Measurements from ENCODE around the gene COG8.

Gene COG8

DNA sequence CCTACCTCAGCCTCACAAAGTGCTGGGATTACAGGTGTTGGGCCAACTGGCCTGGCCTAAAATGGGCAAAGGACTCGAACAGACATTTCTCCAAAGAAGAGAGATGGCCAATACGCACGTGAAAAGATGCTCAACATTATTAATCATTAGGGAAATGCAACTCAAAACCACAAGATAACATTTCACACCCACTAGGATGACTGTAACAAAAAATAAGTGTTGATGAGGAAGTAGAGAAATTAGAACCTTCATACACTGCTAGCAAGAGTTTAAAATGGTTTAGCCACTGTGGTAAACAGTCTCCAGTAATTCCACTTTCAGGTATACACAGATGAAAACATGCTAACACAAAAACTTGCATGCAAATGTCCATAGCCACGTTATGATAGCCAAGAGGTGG is 6.6 kb upstream of the COG8 start:
- DNase-seq, result no peak

DNA sequence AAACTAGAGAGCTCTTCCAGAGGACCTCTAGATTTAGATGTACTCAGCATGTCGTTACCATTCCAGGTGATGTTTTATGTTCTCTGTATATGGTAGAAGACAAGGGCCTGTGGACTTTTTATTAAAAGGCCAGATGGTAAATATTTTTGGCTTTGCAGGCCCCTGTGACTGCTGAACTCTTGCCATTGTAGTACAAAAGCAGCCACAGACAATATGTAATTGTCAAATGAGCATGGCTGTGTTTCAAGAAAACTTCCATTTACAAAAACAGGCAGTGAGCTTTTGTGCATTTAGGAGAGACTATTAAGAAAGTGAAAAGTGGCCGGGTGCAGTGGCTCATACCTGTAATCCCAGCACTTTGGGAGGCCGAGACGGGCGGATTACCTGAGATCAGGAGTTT is 4.8 kb upstream of the COG8 start:
- DNase-seq, result no peak

GRCh38 chr16:69340095-69340644 is 806 bp upstream of the COG8 start:
- no peak for DNase-seq

DNA sequence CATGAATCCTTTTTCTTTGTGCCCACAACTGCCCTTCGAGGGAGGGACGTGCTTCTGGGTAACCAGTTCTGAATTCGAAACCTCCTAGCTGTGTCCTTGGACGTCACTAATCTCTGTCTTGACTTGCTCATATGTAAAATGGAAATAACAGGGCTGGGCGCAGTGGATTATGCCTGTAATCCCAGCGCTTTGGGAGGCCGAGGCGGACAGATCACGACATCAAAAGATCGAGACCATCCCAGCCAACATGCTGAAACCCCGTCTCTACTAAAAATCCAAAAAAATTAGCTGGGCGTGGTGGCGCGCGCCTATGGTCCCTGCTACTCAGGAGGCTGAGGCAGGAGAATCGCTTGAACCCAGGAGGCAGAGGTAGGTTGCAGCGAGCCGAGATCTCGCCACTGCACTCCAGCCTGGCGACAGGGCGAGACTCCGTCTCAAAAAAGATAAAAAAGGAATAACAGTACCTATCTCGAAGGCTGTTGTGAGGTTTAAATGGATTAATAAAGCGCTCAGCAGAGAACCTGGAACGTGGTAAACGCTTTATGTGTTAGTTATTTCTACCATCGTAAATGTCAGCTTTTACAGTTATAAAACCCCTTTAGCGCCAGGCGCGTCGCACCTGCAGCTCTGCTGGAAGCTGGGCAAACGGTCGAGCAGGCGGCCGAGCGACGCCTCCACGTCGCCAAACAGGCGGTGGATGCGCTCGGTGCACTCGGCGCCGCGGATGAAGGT is 641 bp downstream of the COG8 start:
- no peak for DNase-seq

- no peak for DNase-seq
Measured at GRCh38 chr16:69334696-69335095, 4.7 kb downstream of the COG8 start.

- peak; percentile 56 for DNase-seq
Measured at GRCh38 chr16:69330286-69331109, 8.9 kb downstream of the COG8 start, which contains the start of gene PDF. TSS of gene PDF (minus strand) at chr16:69330588. CDS start at chr16:69330570, 18 bp downstream.

- no peak for DNase-seq
Measured at GRCh38 chr16:69329369-69330285, 9.7 kb downstream of the COG8 start.

GRCh38 chr16:69328854-69329316 is 10.5 kb downstream of the COG8 start:
- no peak for DNase-seq

DNA sequence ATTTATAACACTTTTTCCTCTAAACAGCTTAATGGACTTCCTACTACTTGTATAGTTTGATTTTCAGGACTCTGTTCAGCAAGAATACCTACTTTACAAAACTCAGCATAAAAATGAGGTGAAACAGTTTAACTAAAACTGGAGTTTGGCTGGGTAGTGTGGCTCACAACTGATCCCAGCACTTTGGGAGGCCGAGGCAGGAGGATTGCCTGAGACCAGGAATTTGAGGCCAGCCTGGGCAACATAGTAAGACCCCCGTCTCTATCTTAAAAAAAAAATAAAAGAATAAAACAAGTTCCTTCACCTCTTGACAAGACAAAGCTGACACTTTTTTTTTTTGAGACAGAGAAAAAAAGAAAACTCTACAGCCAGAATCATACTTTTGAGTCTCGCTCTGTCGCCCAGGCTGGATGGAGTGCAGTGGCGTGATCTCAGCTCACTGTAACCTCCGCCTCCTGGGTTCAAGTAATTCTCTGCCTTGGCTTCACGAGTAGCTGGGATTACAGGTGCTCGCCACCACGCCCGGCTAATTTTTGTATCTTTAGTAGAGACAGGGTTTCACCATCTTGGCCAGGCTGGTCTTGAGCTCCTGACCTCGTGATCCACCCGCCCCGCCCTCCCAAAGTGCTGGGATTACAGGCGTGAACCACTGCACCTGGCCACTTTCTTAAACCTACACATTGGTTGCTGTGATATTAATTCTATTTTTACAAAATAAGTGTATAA is 11.6 kb downstream of the COG8 start:
- DNase-seq, result no peak

GRCh38 chr16:69326172-69326873 is 13.0 kb downstream of the COG8 start:
- no peak for DNase-seq

DNA sequence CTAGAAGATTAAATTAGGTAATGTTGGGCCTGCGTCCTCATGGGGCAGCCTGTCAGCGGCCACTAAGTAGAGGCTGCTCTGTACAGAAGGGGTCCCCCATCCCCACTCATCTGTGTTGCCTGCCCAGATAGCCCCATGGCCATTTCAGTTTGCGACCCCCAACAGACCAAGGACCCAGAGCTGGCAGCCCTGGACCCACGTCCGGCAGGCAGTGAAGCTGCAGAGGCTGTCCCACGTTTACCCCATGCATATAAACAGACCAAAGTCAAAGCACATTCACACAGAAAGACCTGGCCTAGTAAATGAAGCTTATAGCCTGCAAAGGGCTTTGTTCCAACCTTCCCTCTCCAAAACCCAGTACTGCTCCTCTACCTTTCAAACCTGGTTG is 13.6 kb downstream of the COG8 start:
- DNase-seq, result no peak

- no peak for DNase-seq
Measured at GRCh38 chr16:69324585-69325253, 14.6 kb downstream of the COG8 start.

DNA sequence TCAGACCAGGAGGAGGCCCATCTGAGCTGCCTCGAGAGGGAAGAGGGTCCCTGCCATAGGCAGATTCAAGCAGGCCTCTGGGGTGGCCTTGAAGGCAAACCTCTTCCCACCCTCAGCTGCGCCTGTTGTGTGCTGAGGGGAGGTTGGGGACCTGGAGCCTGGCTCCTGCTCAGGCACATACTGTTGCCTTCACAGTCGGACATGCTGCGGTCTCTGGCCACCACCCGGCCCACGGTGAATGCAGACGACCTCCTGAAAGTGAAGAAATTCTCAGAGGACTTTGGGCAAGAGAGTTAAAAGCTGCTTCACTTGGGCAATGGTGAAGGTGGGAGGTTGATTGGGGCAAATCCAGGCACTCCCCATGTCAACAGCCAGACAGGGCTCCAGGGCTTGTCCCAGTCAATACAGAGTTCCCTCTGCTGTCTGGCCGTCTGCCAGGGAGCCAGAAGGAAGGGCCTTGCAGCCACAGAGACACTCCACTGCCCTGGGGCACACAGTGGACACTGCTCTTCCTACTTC is 15.3 kb downstream of the COG8 start:
- no peak for DNase-seq

DNA sequence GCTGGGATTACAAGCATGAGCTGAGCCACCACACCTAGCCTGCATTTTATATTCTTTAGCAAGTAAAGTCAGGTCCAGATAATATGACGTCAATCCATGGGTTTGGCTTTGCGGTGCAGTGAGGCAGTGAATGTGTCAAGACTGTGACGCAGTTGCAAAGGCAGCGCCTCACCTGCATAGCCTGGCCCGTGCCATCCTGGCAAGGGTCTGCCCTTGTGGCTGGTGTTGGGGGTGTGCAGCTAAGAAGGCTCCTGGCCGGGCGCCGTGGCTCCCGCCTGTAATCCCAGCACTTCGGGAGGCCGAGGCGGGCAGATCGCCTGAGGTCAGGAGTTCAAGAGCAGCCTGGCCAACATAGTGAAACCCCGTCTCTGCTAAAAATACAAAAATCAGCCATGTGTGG is 15.9 kb downstream of the COG8 start:
- no peak for DNase-seq

GRCh38 chr16:69322343-69322742 is 17.0 kb downstream of the COG8 start:
- no peak for DNase-seq

DNA sequence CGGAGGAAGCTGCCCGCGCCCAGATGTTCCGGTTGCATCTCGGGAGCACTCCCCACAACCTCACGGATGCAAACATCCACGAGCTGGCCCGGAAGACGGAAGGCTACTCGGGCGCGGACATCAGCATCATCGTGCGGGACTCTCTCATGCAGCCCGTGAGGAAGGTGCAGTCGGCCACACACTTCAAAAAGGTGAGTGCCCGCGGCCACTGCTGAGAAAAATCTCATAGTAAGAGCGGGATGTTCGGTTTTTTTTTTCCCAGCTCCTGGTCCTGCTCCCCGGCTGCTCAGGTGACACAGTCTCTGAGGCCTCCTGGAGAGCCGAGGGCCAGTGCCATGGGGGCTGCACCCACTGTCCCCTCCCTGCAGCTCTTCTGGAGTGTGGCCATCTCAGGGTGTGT is 18.3 kb downstream of the COG8 start:
- DNase-seq, result no peak

DNA sequence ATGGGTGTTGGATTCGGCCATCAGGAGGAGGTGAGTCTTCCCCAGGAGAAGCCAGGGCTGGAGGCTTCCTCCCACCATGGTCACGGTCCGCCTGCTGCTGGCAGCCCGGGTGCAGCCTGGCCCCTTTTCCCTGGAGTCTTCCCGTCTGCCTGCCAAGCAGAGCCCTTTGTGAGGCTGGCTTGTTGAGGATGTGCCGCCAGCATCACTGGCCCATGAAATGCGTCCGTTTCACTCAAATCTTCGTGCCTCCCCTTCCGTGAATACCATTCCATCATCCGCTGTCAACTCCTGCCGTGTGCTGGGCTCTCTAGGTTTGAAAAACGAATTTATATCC is 18.7 kb downstream of the COG8 start:
- DNase-seq, result no peak

GRCh38 chr16:69319826-69320739 is 19.3 kb downstream of the COG8 start:
- DNase-seq, result no peak

- DNase-seq, result no peak
Measured at GRCh38 chr16:69319381-69319780, 20.0 kb downstream of the COG8 start.

GRCh38 chr16:69318911-69319289 is 20.5 kb downstream of the COG8 start:
- no peak for DNase-seq
